GM19372 (cell line): ENCODE data around the gene KRABD2.
"Not testable (repeated sequence)": the region's sequence is repeated elsewhere in the genome, so short reads cannot be mapped to it uniquely, and the experiment has no call there.

Experiments
- ATAC-seq: cut with Tn5 transposase; IDR thresholded peaks from one replicate; pipeline ENCODE4 v1.9.1; 2021; ENCODE audit warnings: mild to moderate bottlenecking, low read depth, moderate library complexity; ENCODE audit not compliant: unreplicated experiment

KRABD2 gene

GRCh38 chr17:8393470-8394231, 17.1 kb upstream of the KRABD2 start:
- ATAC-seq: no peak

DNA sequence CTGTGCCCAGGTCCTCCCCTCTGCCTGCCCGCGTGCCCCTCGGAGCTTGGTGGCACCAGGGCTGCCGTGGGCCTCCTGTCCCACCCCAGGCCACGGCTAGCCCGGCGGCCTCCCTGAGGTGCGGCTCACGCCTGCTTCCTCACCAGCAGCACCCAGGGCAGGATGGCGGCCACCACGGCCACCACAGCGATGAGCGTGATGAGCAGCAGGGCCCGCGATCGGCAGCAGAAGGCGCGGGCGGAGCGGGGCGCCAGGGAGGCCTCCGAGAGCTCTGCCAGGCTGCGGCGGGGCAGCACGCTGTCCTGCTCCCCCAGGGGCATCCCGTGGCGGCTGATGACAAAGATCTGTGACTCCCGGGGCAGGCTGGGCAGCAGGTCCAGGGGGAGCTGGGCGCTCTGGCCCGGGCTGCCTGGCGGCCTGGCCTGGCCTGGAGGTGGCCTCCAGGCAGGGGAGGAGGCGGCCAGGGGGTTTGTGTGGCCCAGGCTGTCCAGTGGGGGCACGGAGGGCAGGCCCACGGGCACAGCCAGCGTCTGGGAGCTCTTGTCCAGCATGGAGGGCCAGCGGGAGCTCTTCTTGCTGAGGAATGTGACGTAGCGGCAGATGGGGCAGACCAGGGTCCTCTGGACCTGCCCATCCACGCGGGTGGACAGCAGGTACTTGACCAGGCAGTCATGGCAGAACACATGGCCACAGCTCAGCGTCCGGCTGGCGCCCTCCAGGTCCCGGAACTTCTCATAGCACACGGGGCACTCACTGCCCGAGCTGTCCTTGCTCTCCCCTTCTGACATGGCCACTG, 16.4 kb upstream of the KRABD2 start:
- no peak for ATAC-seq

DNA sequence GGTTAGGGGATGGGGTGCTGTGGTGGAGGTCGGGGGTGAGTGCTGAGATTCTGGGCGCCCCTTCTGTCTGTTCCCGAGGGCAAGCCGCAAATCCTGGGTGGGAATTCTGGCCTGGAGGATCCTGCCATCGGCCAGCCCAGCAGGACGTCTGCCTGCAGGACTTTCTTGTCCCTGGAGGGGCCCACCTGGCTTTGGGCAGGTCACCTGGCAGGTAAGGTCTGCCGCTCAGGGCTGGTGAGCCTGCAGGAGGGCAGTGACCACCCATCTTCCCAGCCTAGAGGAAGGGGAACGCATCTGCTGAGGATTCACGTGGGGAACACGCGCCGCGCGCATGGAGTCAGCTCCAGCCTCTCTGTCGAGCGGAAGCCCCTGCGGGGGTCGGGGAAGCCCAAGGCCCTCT, 15.8 kb upstream of the KRABD2 start:
- no peak for ATAC-seq

DNA sequence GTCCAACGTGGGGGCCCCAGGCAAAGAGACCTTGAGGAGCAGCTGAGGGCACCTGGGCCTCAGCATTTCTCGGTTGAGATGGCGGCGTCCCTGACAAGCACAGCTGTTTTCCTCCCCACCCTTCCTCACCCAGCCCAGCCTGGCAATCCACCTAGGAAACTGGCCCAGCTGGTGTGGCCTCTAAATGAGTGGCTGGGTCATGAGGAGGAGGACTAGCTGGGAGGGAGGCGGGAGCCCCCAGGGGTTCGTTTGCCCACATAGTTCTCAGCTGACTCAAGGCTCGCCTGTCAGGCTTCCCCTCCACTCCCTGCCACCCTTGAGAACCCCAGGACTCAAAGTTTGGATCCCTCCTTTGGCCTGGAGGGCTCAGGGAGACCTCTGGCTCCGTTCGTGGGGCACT, 15.2 kb upstream of the KRABD2 start:
- no peak for ATAC-seq

DNA sequence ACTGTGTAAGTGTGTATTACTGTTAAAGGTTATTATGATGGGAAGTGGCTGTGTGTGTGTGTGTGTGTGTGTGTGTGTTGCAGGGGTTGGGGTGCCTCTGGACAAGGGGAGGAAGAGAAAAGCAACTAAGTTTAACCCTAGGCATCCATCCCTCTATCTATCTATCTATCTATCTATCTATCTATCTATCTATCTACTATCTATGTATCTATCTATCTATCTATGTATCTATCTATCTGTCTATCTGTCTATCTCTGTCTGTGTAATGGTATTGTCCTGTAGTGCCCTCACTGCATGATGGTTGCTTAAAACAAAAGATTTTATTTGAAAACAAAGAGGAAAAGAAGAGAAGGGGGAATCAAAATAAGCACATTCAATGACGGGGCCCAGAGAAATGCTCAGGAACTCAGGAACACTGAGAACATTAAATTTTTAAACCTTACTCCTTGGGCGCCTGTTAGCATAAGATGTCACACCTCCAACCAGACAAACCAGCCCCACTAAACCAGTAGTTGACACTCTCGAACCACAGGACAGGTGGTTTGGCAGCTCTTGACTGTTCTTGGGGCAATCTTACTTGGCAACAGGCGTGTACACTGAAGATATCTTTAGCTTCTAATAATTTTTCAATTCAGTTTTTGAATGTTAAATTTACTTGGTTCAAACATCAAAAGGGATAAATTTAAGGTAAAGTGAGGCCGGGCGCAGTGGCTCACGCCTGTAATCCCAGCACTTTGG, 11.6 kb upstream of the KRABD2 start:
- no peak for ATAC-seq

DNA sequence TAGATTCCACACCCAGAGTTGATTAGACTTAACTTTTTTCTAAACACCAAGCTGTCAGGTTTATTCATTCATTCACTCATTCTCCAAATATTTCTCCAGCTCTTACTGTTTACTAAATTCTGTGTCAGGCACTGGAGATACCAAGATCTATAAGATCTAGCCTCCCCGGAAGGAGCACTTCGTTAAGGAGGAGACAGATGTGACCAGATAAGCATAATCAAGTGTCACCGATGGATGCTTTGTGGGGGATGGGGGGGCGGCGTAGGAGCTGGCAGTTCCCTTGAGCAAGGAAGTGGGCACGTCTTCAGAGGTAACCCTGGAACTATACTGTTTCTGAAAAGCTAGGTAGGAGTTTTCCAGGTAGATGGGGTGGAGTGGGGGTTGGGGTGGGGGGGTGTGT, 10.3 kb upstream of the KRABD2 start:
- ATAC-seq: no peak

GRCh38 chr17:8384801-8385378, 8.4 kb upstream of the KRABD2 start:
- no peak for ATAC-seq

DNA sequence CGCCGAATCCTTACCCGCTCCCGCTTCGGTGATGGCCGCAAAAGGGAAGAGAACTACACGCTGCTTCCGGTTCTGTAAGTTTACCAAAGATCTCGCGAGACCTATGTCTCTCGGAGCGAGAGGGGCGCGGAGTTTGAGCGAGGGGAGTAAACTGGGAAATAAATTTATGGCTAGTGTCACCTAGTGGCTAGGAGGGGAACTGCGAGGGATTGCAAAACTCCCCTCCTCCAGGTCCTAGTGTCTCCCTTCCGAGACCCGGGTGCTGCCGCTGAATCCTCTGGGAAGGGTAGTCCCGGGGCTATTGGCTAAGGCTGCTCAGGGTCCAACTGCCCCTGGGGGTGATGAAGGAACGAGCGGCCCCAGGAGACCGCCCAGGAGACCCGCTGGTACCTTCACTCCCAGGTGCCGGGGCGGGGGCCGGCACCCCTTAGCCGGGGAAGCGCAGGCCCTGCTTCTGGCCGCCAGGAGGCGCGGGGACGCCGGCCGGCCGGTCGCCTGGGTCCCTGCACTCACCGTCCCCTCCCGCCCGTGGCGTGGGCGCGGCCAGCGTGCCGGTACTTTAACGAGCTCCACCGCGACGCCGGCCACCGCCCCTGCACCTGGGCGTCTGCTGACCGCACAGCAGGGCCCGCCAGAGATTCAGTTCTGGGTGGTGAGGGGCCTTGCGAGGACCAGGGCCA, 6.8 kb upstream of the KRABD2 start, which contains the start of gene RPL26:
Gene RPL26 (minus strand): TSS at position 51 of the 680 bp plus-strand sequence. CDS start 883 bp downstream, outside the sequence.
- ATAC-seq: peak; percentile 81

DNA sequence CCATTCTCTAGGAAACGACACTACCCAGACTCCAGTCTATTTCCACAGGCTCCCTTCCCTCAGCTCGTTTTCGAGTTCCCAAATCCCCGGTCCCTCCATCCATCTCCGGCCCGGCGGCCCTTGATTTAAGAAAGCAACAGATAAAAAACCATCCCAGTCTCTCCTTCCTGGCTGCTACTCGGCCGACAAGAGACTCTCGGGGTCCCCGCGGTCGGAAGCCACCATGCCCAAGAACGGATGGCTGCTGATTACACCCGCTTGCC, 6.3 kb upstream of the KRABD2 start:
- no peak for ATAC-seq

- ATAC-seq: no peak
These were observed 5.8 kb upstream of the KRABD2 start for GRCh38 chr17:8382052-8382879.

GRCh38 chr17:8380049-8380448, 3.5 kb upstream of the KRABD2 start:
- no peak for ATAC-seq

DNA sequence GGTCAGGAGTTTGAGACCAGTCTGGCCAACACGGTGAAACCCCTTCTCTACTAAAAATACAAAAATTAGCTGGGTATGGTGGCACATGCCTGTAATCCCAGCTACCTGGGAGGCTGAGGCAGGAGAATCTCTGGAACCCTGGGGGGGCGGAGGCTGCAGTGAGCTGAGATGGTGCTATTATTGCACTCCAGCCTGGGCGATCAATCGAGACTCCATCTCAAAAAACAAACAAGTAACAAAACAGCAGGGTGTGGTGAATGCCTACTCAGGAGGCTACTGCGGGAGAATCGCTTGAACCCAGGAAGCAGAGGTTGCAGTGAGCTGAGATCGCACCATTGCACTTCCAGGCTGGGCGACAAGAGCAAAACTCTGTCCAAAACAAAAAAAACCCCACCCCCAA, 1.6 kb upstream of the KRABD2 start:
- not testable (repeated sequence) for ATAC-seq

DNA sequence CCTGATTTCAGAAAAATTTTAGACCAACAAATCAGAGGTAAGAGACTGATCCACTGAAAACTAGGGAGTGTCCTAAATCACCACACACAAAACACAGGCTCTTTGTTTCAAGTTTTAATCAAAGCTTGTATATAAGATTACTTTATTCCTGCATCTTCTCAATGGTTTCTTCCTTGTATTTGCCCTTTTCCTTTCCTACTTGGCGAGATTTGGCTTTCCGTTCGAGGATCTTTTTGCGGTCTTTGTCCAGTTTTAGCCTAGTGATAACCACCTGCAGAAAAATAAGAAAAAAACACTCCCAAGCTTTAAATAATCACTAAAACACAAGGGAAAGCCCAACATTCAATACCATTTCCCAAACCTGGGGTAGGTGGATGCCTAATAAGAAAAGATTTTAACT, 918 bp upstream of the KRABD2 start:
- no peak for ATAC-seq

- no peak for ATAC-seq
These were observed 705 bp downstream of the KRABD2 start for GRCh38 chr17:8375738-8376259.

GRCh38 chr17:8373856-8374255, 2.6 kb downstream of the KRABD2 start:
- not testable (repeated sequence) for ATAC-seq

GRCh38 chr17:8372422-8372821, 4.1 kb downstream of the KRABD2 start:
- ATAC-seq: no peak

DNA sequence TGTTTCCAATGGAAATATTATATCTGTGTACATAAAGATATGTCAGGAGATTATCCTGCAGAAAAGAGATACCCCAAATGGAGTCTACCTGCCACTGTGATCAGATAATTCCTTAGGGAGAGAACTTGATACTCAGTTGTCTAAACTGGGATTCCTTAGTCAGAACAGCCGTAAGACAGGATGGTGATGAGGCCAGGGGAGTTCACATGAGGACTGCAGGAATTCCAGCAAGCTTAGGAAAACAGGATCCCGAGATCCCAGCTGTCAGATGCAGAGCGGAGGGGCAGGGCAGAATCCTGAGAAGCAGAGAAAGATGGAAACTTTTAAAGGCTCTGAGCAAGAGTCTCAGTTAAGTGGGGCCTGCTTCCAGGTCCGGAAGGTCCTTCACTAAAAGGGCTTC, 4.7 kb downstream of the KRABD2 start:
- ATAC-seq: no peak

GRCh38 chr17:8369944-8370343, 6.6 kb downstream of the KRABD2 start:
- no peak for ATAC-seq

DNA sequence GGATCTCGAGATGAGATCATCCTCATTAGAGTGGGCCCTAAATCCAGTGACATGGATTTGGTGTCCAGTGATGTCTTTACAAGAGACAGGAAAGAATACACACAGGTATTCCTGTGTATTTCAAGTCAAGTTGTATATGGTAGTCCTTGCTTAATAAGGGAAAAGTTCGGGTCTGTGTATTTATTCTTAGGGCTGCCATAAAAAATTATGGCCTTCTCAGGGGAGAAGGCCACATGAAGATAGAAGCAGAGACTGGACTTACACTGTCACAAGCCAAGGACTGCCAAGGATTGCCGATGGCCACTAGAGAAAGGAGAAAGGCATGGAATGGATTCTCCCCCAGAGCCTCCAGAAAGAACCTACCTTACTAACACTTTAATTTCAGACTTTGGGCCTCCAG, 8.3 kb downstream of the KRABD2 start:
- no peak for ATAC-seq
